Measurements from ENCODE around the gene MAPRE2.

DNA sequence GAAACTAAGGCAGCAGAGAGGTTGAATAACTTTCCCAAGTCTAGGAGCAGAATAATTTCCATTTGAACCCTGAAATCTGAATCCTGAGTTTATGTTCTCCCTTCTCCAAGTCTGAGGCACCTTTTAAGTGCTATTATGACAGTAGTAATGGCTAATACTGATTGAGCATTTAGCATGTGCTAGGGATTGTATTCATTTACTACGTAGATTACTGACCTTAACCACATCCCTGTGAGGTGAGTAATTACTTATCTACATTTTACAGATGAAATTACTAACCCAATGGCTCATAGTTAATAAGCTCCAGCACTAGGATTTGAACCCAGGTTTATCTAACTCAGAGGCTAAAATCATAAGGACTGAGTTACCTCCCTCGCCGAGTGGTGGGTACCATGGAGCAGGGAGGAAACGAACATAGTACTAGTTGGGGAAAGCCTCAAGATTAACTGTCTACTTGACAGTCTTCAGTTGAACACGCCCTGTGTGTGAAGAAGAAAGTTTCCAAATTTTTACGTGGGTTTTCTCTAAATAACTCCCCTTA is 93.0 kb downstream of the MAPRE2 start:
- no peak for TF ChIP-seq POLR2A (IDR thresholded peaks at IDR 0.05)
- TF ChIP-seq, protein P1, sequence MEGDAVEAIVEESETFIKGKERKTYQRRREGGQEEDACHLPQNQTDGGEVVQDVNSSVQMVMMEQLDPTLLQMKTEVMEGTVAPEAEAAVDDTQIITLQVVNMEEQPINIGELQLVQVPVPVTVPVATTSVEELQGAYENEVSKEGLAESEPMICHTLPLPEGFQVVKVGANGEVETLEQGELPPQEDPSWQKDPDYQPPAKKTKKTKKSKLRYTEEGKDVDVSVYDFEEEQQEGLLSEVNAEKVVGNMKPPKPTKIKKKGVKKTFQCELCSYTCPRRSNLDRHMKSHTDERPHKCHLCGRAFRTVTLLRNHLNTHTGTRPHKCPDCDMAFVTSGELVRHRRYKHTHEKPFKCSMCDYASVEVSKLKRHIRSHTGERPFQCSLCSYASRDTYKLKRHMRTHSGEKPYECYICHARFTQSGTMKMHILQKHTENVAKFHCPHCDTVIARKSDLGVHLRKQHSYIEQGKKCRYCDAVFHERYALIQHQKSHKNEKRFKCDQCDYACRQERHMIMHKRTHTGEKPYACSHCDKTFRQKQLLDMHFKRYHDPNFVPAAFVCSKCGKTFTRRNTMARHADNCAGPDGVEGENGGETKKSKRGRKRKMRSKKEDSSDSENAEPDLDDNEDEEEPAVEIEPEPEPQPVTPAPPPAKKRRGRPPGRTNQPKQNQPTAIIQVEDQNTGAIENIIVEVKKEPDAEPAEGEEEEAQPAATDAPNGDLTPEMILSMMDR (IDR thresholded peaks at IDR 0.05), result no peak
- TF ChIP-seq POLR2AphosphoS5 (IDR thresholded peaks at IDR 0.05), result no peak
